Measurements from ENCODE around the gene SCN2A.

DNA sequence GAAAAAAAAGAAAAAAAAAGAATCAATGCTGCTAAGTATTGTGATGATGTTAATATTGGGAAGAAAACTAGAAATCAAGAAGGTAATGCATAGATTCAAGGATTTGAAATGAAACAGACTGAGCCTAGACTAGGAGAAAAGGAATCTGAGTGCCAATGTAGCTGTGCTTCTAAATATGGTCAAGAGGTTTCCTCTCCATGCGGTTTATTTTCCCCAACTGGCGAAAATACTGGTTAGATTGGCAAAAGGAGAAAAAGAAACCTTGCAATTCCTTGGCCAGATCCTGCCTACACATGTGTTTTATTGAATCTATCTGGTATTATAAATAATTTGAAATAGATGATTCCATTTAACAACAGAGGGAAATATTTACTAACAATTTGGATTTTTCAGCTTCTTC, 41.0 kb upstream of the SCN2A start:
- TF ChIP-seq, protein P1, sequence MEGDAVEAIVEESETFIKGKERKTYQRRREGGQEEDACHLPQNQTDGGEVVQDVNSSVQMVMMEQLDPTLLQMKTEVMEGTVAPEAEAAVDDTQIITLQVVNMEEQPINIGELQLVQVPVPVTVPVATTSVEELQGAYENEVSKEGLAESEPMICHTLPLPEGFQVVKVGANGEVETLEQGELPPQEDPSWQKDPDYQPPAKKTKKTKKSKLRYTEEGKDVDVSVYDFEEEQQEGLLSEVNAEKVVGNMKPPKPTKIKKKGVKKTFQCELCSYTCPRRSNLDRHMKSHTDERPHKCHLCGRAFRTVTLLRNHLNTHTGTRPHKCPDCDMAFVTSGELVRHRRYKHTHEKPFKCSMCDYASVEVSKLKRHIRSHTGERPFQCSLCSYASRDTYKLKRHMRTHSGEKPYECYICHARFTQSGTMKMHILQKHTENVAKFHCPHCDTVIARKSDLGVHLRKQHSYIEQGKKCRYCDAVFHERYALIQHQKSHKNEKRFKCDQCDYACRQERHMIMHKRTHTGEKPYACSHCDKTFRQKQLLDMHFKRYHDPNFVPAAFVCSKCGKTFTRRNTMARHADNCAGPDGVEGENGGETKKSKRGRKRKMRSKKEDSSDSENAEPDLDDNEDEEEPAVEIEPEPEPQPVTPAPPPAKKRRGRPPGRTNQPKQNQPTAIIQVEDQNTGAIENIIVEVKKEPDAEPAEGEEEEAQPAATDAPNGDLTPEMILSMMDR (IDR thresholded peaks at IDR 0.05) = no peak
- TF ChIP-seq EP300 (IDR thresholded peaks at IDR 0.05) (no peak), POLR2AphosphoS5 (IDR thresholded peaks at IDR 0.05) (no peak), POLR2A (IDR thresholded peaks at IDR 0.05) (no peak)
